Ovary (tissue), 3 donors: Measurements from ENCODE around the gene LSMEM2.

ENCODE experiments used
- POLR2A ChIP-seq: fragments of 450-650 bp; IDR thresholded peaks from one replicate; pipeline ENCODE4 v1.6.1; 2017; ENCODE audit warnings: antibody characterized with exemption, mild to moderate bottlenecking, moderate library complexity
- TF ChIP-seq, protein P1 (sequence below), 3 donors: fragments of 450-650 bp in 2 of 3; fragments of 200-600 bp in 1 of 3; IDR thresholded peaks; one replicate each; pipeline versions ENCODE4 v1.5.1 to v1.8.0; 2016 to 2022; ENCODE audit warnings: antibody characterized with exemption in 3 of 3, mild to moderate bottlenecking in 1 of 3
- donor health status: DM: no; HTN: no; CAD: no.

DNA sequence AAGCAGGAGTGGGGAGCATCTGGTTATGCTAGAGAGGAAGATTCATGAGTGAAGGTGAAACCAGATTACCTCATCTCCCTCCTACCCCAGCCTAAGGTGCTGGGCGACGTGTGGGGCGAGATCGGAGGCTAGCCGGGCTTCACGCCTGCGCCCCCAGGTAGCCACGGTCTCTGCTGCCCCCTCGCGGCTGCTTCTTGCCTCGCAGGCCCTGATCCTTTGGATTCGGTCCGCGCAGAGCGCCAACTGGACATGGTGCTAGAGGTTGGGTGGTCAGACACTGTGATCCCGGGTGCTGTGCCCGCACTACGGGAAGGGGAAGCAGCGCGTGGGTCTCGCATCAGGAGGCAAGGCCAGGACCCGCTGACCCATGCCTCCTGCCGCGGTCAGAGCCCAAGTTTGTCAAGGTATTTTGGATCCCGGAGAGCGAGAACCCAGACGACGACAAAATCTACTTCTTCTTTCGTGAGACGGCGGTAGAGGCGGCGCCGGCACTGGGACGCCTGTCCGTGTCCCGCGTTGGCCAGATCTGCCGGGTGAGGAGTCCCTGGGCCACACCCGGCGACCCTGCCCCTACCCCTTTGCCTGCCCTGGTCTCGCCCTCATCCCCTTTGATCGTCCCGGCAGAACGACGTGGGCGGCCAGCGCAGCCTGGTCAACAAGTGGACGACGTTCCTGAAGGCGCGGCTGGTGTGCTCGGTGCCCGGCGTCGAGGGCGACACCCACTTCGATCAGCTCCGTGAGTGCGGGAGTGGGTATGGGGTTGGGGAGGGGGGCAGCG is 5.8 kb upstream of the LSMEM2 start:
- TF ChIP-seq POLR2A = peak; percentile 39
- TF ChIP-seq, protein P1, sequence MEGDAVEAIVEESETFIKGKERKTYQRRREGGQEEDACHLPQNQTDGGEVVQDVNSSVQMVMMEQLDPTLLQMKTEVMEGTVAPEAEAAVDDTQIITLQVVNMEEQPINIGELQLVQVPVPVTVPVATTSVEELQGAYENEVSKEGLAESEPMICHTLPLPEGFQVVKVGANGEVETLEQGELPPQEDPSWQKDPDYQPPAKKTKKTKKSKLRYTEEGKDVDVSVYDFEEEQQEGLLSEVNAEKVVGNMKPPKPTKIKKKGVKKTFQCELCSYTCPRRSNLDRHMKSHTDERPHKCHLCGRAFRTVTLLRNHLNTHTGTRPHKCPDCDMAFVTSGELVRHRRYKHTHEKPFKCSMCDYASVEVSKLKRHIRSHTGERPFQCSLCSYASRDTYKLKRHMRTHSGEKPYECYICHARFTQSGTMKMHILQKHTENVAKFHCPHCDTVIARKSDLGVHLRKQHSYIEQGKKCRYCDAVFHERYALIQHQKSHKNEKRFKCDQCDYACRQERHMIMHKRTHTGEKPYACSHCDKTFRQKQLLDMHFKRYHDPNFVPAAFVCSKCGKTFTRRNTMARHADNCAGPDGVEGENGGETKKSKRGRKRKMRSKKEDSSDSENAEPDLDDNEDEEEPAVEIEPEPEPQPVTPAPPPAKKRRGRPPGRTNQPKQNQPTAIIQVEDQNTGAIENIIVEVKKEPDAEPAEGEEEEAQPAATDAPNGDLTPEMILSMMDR (IDR thresholded peaks at IDR 0.05) = peak; percentile 97 to 99 (median 98)
